OCI-LY3 (cell line): ENCODE results near the gene TBC1D23.

Source experiments
- H2AFZ ChIP-seq: fragments of 200-600, 300-600 bp; shearing (Covaris generic); 2 replicates; pipeline ENCODE4 v1.6.0; 2014; ENCODE audit warnings: antibody characterized with exemption, low read depth, low read length
- H3K27ac ChIP-seq: fragments of 200-600, 300-600 bp; sonication (generic); 2 replicates; pipeline ENCODE4 v1.5.1; 2014; ENCODE audit warnings: mild to moderate bottlenecking, low read length, moderate library complexity, mixed read lengths
- H3K27me3 ChIP-seq: fragments of 200-600, 300-600 bp; sonication (generic); 2 replicates; pipeline ENCODE4 v1.6.1; 2014; ENCODE audit warnings: low read depth, low read length, mixed read lengths
- H3K36me3 ChIP-seq: fragments of 200-600, 300-600 bp; sonication (generic); replicated peaks from 2 replicates; pipeline ENCODE3; 2014; ENCODE audit warnings: low read depth, low read length, mixed read lengths
- H3K4me1 ChIP-seq: fragments of 300-600, 200-600 bp; sonication (generic); 2 replicates; pipeline ENCODE4 v1.6.1; 2014; ENCODE audit warnings: low read length, mixed read lengths
- H3K4me2 ChIP-seq: fragments of 200-600, 300-600 bp; sonication (generic); 2 replicates; pipeline ENCODE4 v1.6.1; 2014; ENCODE audit warnings: low read length, mixed read lengths
- H3K4me3 ChIP-seq: fragments of 300-600, 200-600 bp; sonication (generic); 2 replicates; pipeline ENCODE4 v1.5.1; 2014; ENCODE audit warnings: antibody characterized with exemption, mild to moderate bottlenecking, low read length, moderate library complexity
- H3K79me2 ChIP-seq: fragments of 300-600, 200-600 bp; shearing (Covaris generic); 2 replicates; pipeline ENCODE4 v1.6.1; 2014; ENCODE audit warnings: mild to moderate bottlenecking, low read length, mixed read lengths
- H3K9ac ChIP-seq: fragments of 300-600, 200-600 bp; shearing (Covaris generic); 2 replicates; pipeline ENCODE4 v1.6.0; 2014; ENCODE audit warnings: mild to moderate bottlenecking, low read length, moderate library complexity
- H3K9me3 ChIP-seq: fragments of 200-600, 300-600 bp; shearing (Covaris generic); 2 replicates; pipeline ENCODE4 v1.6.1; 2014; ENCODE audit warnings: low read length, mixed read lengths; ENCODE audit not compliant: insufficient read depth
- H4K20me1 ChIP-seq: fragments of 200-600, 300-600 bp; sonication (generic); 2 replicates; pipeline ENCODE4 v1.6.1; 2016; ENCODE audit warnings: low read length, mixed read lengths; ENCODE audit not compliant: insufficient read depth
- CTCF ChIP-seq: fragments of 200-600, 300-600 bp; sonication (generic); IDR thresholded peaks from 2 replicates; pipeline ENCODE4 v1.5.1; 2014; ENCODE audit warnings: antibody characterized with exemption, low read length, low read depth
- EZH2phosphoT487 ChIP-seq: fragments of 200-600 bp; shearing (Covaris generic); IDR thresholded peaks from 2 replicates; pipeline ENCODE4 v1.6.1; 2018; ENCODE audit warnings: antibody characterized with exemption, mixed run types, low read depth

The TBC1D23 gene

GRCh38 chr3:100260685-100261484 lies at the start of gene TBC1D23:
TBC1D23 (plus strand) TSS chr3:100260992; CDS start chr3:100261019, 27 bp downstream.
- no peak for TF ChIP-seq EZH2phosphoT487
- no peak for TF ChIP-seq CTCF
- Histone ChIP-seq H3K27ac (peak within 1 kb of the TSS; percentile 45), H3K4me1 (peaks cover 13% of the 10 kb centered on the region), H3K4me3 (peak within 1 kb of the TSS; percentile 95), H3K4me2 (peak within 1 kb of the TSS; percentile 94), H2AFZ (peak within 1 kb of the TSS; percentile 92), H3K36me3 (no peaks in the 10 kb centered on the region), H3K27me3 (peaks cover 7% of the 10 kb centered on the region; the same call in 1 of the 2 replicates), H3K9ac (peak within 1 kb of the TSS; percentile 82), H4K20me1 (no peaks in the 10 kb centered on the region), H3K9me3 (no peaks in the 10 kb centered on the region), H3K79me2 (peaks cover 29% of the 10 kb centered on the region)

GRCh38 chr3:100213891-100214573 lies 46.8 kb upstream of the TBC1D23 start:
- Histone ChIP-seq H4K20me1 (no peaks in the 10 kb centered on the region), H3K79me2 (no peaks in the 10 kb centered on the region), H3K9ac (no peak overlapping the region), H3K4me1 (no peaks in the 10 kb centered on the region), H2AFZ (no peak overlapping the region), H3K9me3 (no peaks in the 10 kb centered on the region), H3K4me2 (no peak overlapping the region), H3K4me3 (no peak overlapping the region), H3K27ac (no peak overlapping the region), H3K36me3 (no peaks in the 10 kb centered on the region), H3K27me3 (peaks cover 6% of the 10 kb centered on the region; the same call in 1 of the 2 replicates)
- TF ChIP-seq EZH2phosphoT487: no peak
- TF ChIP-seq CTCF: no peak

- Histone ChIP-seq H4K20me1 (no peaks in the 10 kb centered on the region), H2AFZ (no peak overlapping the region), H3K4me1 (no peaks in the 10 kb centered on the region), H3K4me2 (no peak overlapping the region), H3K79me2 (no peaks in the 10 kb centered on the region), H3K4me3 (no peak overlapping the region), H3K27ac (no peak overlapping the region), H3K27me3 (peaks cover 6% of the 10 kb centered on the region; the same call in 1 of the 2 replicates), H3K9ac (no peak overlapping the region), H3K36me3 (no peaks in the 10 kb centered on the region), H3K9me3 (no peaks in the 10 kb centered on the region)
- TF ChIP-seq CTCF (no peak), EZH2phosphoT487 (no peak)
Measured at GRCh38 chr3:100214574-100214964, 46.2 kb upstream of the TBC1D23 start.

- no peaks in the 10 kb centered on the region for H3K79me2 ChIP-seq
- no peaks in the 10 kb centered on the region for H3K9me3 ChIP-seq
- no peak for TF ChIP-seq EZH2phosphoT487
- no peak for TF ChIP-seq CTCF
- H3K4me2 ChIP-seq: no peak overlapping the region
- H3K9ac ChIP-seq: no peak overlapping the region
- H3K27me3 ChIP-seq: peaks cover 6% of the 10 kb centered on the region; the same call in 1 of the 2 replicates
- H4K20me1 ChIP-seq: no peaks in the 10 kb centered on the region
- no peak overlapping the region for H3K4me3 ChIP-seq
- H3K27ac ChIP-seq: no peak overlapping the region
- H2AFZ ChIP-seq: no peak overlapping the region
- H3K4me1 ChIP-seq: no peaks in the 10 kb centered on the region
- H3K36me3 ChIP-seq: no peaks in the 10 kb centered on the region
Measured at GRCh38 chr3:100216713-100217112, 44.1 kb upstream of the TBC1D23 start.
